D341Med (cell line): ENCODE measurements around the gene CHI3L2.
"Not testable (repeated sequence)": the region's sequence is repeated elsewhere in the genome, so short reads cannot be mapped to it uniquely, and the experiment has no call there.

ENCODE experiments used
- DNase-seq: peaks from one replicate; pipeline ENCODE4 v3.0.0; 2012; ENCODE audit warnings: low spot score

The CHI3L2 gene

GRCh38 chr1:111202366-111202706 lies 25.2 kb upstream of the CHI3L2 start:
- no peak for DNase-seq

- no peak for DNase-seq
Observed at GRCh38 chr1:111202707-111203623, 24.5 kb upstream of the CHI3L2 start.

GRCh38 chr1:111203681-111204200 lies 23.8 kb upstream of the CHI3L2 start:
- peak; percentile 46 for DNase-seq

- peak; percentile 44 for DNase-seq
Observed at GRCh38 chr1:111204201-111204982, 23.1 kb upstream of the CHI3L2 start.

- DNase-seq: no peak
Observed at GRCh38 chr1:111204983-111205713, 22.4 kb upstream of the CHI3L2 start.

GRCh38 chr1:111205714-111206050 lies 21.8 kb upstream of the CHI3L2 start:
- DNase-seq: no peak

- no peak for DNase-seq
Observed at GRCh38 chr1:111208921-111209320, 18.6 kb upstream of the CHI3L2 start.

- DNase-seq: no peak
Observed at GRCh38 chr1:111209622-111210021, 17.9 kb upstream of the CHI3L2 start.

- DNase-seq: no peak
Observed at GRCh38 chr1:111211921-111212320, 15.6 kb upstream of the CHI3L2 start.

- DNase-seq: no peak
Observed at GRCh38 chr1:111212634-111213335, 14.7 kb upstream of the CHI3L2 start.

GRCh38 chr1:111213412-111213811 lies 14.1 kb upstream of the CHI3L2 start:
- DNase-seq: no peak

GRCh38 chr1:111214074-111214801 lies 13.3 kb upstream of the CHI3L2 start:
- DNase-seq: no peak

GRCh38 chr1:111214884-111215283 lies 12.6 kb upstream of the CHI3L2 start:
- no peak for DNase-seq

GRCh38 chr1:111215285-111215684 lies 12.2 kb upstream of the CHI3L2 start:
- not testable (repeated sequence) for DNase-seq

GRCh38 chr1:111216751-111217150 lies 10.8 kb upstream of the CHI3L2 start:
- no peak for DNase-seq

GRCh38 chr1:111217183-111217910 lies 10.2 kb upstream of the CHI3L2 start:
- no peak for DNase-seq

- no peak for DNase-seq
Observed at GRCh38 chr1:111218701-111219556, 8.6 kb upstream of the CHI3L2 start.

- DNase-seq: no peak
Observed at GRCh38 chr1:111219557-111220286, 7.8 kb upstream of the CHI3L2 start.
